Right cardiac atrium (tissue), 5 donors: ENCODE measurements around the gene MYOM1. TPM values are rescaled to one million over a fixed set of nuclear protein-coding genes. Genes with fewer than 3 reads are reported as not detected.

ENCODE experiments used
- ATAC-seq, 2 donors: fragments of 200-7000 bp; cut with Tn5 transposase; one replicate each; pipeline versions ENCODE4 v1.8.0 to v1.9.1; 2020; ENCODE audit warnings: moderate library complexity in 2 of 2, mild to moderate bottlenecking in 1 of 2
- DNase-seq, 3 donors: peaks; one replicate each; pipeline ENCODE4 v3.0.0-alpha.2; 2020
- H3K27ac ChIP-seq: one replicate; pipeline ENCODE4 v1.5.1; 2013; ENCODE audit warnings: mild to moderate bottlenecking, low read length, control low read depth, moderate library complexity
- H3K27me3 ChIP-seq: one replicate; pipeline ENCODE4 v1.6.1; 2013; ENCODE audit not compliant: control insufficient read depth, insufficient read depth
- H3K4me1 ChIP-seq: one replicate; pipeline ENCODE4 v1.6.1; 2013; ENCODE audit warnings: low read length; ENCODE audit not compliant: control insufficient read depth, insufficient read depth
- H3K4me3 ChIP-seq: one replicate; pipeline ENCODE4 v1.5.1; 2013; ENCODE audit warnings: low read length, control low read depth
- H3K9me3 ChIP-seq: one replicate; pipeline ENCODE4 v1.6.1; 2013; ENCODE audit warnings: low read length; ENCODE audit not compliant: control insufficient read depth
- WGBS: extraction: QIAGEN DNeasy Blood & Tissue Kit; methylation state at CpG from one replicate; pipeline ENCODE4 v1.1.7; 2013; 5-methylcytosine and 5-hydroxymethylcytosine counted together
- intact Hi-C, 4 donors: fragments of 100-400 bp; cut with DNase I; formaldehyde crosslinking; loops; one replicate each; pipeline versions ENCODE4 v1.11.0 to v1.14.0; 2022 to 2023
- long read RNA-seq, 4 donors: library from polyadenylated mRNA; unstranded; transcript quantifications; one replicate each; pipeline ENCODE4 v2.0.0, GENCODE V29; 2020 to 2021
- polyA plus RNA-seq: library from polyadenylated mRNA; stranded (reverse); fragments of 200-250 nt; gene quantifications from one replicate; pipeline ENCODE4 v1.2.3, GENCODE V29; 2013
- total RNA-seq, 4 donors: library from RNA; stranded (reverse); fragmentation: NEBNext Ultra II Directional; extraction: Animal tissue kit (Norgen Biotek cat#: 25700); gene quantifications; one replicate each; pipeline ENCODE4 v1.2.1, GENCODE V29; 2021
- donor health status: healthy with polysubstance abuse.
- donor health status: DM: no; HTN: yes; CAD: no.
- donor health status: DM: no; HTN: no; CAD: no.
- donor health status: DM: no; HTN: yes; CAD: no; lungs with severe emphysema.
- donor health status: DM: yes; HTN: yes; CAD: no.

Gene MYOM1
- total RNA-seq: 100 to 1,000 TPM; 337 to 479 (median 357) TPM
- 177 TPM for polyA plus RNA-seq
- long read RNA-seq, donor 1, full-length matches to known transcripts: 38 of 326 reads
- long read RNA-seq, donor 1, partial matches to known transcripts: 269 of 326 reads
- long read RNA-seq, donor 1, other reads (novel, unspliced or antisense): 19 of 326 reads
- long read RNA-seq, donor 2, full-length matches to known transcripts: 16 of 100 reads
- long read RNA-seq, donor 2, partial matches to known transcripts: 78 of 100 reads
- long read RNA-seq, donor 2, other reads (novel, unspliced or antisense): 6 of 100 reads
- long read RNA-seq, donor 3, full-length matches to known transcripts: 198 of 805 reads
- long read RNA-seq, donor 3, partial matches to known transcripts: 550 of 805 reads
- long read RNA-seq, donor 3, other reads (novel, unspliced or antisense): 57 of 805 reads
- long read RNA-seq, donor 4, full-length matches to known transcripts: 37 of 205 reads
- long read RNA-seq, donor 4, partial matches to known transcripts: 151 of 205 reads
- long read RNA-seq, donor 4, other reads (novel, unspliced or antisense): 17 of 205 reads

- intact Hi-C loops: no loop called here
- peak within 1 kb of the TSS; percentile 96 for H3K27ac ChIP-seq
- WGBS: 42% methylated on average over 9 of the region's 9 CpGs
- H3K27me3 ChIP-seq: no peaks in the 10 kb centered on the region
- H3K4me3 ChIP-seq: peak within 1 kb of the TSS; percentile 86
- peak; percentile 68 to 76 for ATAC-seq
- no peak for DNase-seq
- no peaks in the 10 kb centered on the region for H3K9me3 ChIP-seq
- peaks cover 1% of the 10 kb centered on the region for H3K4me1 ChIP-seq
Observed at GRCh38 chr18:3219631-3220335, at the start of gene MYOM1. TSS of gene MYOM1 (minus strand) at chr18:3219968. CDS start at chr18:3215223, 4,745 bp downstream.

- Histone ChIP-seq H3K4me3 (no peak overlapping the region), H3K9me3 (no peaks in the 10 kb centered on the region), H3K27ac (no peak overlapping the region), H3K27me3 (no peaks in the 10 kb centered on the region), H3K4me1 (peaks cover 15% of the 10 kb centered on the region)
- ATAC-seq (peak in 1 of 2 donors; percentile 34), DNase-seq (no peak)
- intact Hi-C loops: no loop called here
- WGBS: 62% methylated on average over 4 of the region's 4 CpGs
Observed at GRCh38 chr18:3269241-3269913, 49.6 kb upstream of the MYOM1 start.

DNA sequence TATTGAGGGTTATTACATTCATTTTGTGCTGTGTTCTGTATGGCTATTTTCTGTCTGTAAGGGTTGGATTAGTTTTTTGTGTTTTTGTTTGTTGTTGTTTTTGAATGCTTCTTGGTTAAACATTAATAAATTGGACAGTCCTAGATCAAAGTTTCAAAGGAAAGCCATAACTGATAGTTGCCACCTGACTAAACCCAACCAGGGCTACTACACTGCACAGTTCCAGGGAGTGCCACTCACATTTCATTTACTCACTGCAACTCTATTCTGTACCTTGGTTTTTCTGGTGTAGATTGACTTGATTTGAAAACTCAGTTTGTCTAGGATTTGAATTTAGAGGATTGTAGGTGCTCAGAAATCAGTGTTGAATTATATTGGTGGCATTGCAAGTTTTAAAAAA is 48.5 kb upstream of the MYOM1 start:
- intact Hi-C loops: no loop called here
- H3K27ac ChIP-seq: peak overlapping the region; percentile 38
- no peaks in the 10 kb centered on the region for H3K27me3 ChIP-seq
- peaks cover 17% of the 10 kb centered on the region for H3K4me1 ChIP-seq
- no peak overlapping the region for H3K4me3 ChIP-seq
- DNase-seq (no peak), ATAC-seq (no peak)
- no peaks in the 10 kb centered on the region for H3K9me3 ChIP-seq

GRCh38 chr18:3266062-3266608 is 46.4 kb upstream of the MYOM1 start:
- no peaks in the 10 kb centered on the region for H3K27me3 ChIP-seq
- 48% methylated on average over 7 of the region's 7 CpGs for WGBS
- peak in 1 of 3 donors; percentile 30 for DNase-seq
- no peak overlapping the region for H3K4me3 ChIP-seq
- intact Hi-C loops: no loop called here
- peaks cover 16% of the 10 kb centered on the region for H3K4me1 ChIP-seq
- ATAC-seq: no peak
- H3K27ac ChIP-seq: no peak overlapping the region
- no peaks in the 10 kb centered on the region for H3K9me3 ChIP-seq

DNA sequence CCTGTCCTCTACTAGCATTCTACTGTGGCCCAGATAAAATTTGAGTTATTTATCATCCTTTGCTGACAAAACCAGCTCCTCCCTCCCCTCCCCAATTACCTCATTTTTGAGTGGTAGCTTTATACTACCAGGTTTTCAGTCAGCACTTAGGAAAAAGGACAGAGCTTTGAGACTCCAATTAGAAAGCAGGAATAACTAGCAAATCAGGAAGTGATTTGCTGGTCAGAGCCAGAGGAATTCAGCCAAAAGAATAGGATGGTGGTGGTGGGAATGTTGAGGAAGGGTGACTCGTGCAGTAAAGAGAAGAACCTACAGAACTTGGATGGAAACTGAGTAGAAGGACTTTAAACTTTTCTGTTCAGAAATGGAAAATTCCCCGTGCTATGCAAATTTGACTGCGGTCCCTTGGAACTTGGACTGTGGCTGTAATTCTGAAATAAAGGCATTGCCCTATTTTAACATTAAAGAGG is 45.8 kb upstream of the MYOM1 start:
- Histone ChIP-seq H3K27ac (no peak overlapping the region), H3K27me3 (no peaks in the 10 kb centered on the region)

DNA sequence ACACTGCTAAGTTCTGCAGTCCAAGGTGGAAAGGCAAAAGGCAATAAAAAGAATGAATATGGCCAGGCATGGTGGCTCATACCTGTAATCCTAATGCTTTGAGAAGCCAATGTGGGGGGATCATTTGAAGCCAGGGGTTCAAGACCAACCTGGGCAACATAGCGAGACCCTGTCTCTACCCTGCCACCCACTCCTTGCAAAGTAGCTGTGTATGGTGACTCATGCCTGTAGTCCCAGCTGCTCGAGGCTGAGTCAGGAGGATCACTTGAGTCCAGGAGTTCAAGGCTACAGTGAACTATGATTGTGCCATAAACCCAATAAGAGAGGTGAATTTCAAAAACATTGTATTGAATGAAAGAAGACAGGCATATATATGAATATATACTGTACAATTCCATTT is 44.6 kb upstream of the MYOM1 start:
- H3K4me3 ChIP-seq: no peak overlapping the region
- H3K4me1 ChIP-seq: peaks cover 16% of the 10 kb centered on the region
- WGBS: 70% methylated on average over 2 of the region's 2 CpGs
- H3K27ac ChIP-seq: no peak overlapping the region
- intact Hi-C loops: no loop called here
- ATAC-seq: no peak
- no peaks in the 10 kb centered on the region for H3K27me3 ChIP-seq
- DNase-seq: no peak
- H3K9me3 ChIP-seq: no peaks in the 10 kb centered on the region

More for the DNA sequence above, 45.8 kb upstream of the MYOM1 start:
- Histone ChIP-seq H3K9me3 (no peaks in the 10 kb centered on the region), H3K4me1 (peaks cover 16% of the 10 kb centered on the region), H3K4me3 (no peak overlapping the region)
- 61% methylated on average over 3 of the region's 3 CpGs for WGBS
- intact Hi-C loops: no loop called here
- DNase-seq (no peak), ATAC-seq (no peak)

DNA sequence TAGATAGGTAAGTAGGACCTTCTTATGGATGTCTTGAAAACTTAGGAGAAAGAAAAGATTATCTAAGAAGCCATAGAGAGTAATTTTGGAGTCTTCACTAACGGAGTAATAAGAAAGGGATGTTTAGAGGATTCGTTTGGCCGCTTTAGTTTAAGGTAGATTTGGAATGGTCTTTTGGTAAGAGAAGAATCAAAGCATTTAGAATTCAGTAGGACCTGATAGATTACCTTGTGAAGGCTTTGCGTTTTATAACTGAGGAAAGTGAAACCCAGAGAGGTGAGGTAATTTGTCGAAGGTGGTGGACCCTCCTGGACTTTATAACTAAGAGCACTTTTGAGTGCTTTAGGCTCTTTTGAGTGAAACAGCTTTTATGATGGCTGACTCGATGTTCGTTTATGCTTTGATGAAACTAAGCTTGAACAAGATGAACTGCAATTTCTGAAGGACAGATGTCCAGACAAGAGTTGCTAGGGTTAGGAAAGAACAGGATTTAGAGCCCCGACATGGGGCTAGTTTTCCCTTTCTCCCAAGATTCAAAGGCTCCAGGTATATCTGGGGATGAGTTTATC is 43.4 kb upstream of the MYOM1 start:
- Histone ChIP-seq H3K9me3 (no peaks in the 10 kb centered on the region), H3K4me1 (peaks cover 13% of the 10 kb centered on the region), H3K27me3 (no peaks in the 10 kb centered on the region), H3K27ac (peak overlapping the region; percentile 92), H3K4me3 (peak overlapping the region; percentile 69)
- 23% methylated on average over 8 of the region's 8 CpGs for WGBS
- DNase-seq: no peak
- intact Hi-C loops: no loop called here
- no peak for ATAC-seq

DNA sequence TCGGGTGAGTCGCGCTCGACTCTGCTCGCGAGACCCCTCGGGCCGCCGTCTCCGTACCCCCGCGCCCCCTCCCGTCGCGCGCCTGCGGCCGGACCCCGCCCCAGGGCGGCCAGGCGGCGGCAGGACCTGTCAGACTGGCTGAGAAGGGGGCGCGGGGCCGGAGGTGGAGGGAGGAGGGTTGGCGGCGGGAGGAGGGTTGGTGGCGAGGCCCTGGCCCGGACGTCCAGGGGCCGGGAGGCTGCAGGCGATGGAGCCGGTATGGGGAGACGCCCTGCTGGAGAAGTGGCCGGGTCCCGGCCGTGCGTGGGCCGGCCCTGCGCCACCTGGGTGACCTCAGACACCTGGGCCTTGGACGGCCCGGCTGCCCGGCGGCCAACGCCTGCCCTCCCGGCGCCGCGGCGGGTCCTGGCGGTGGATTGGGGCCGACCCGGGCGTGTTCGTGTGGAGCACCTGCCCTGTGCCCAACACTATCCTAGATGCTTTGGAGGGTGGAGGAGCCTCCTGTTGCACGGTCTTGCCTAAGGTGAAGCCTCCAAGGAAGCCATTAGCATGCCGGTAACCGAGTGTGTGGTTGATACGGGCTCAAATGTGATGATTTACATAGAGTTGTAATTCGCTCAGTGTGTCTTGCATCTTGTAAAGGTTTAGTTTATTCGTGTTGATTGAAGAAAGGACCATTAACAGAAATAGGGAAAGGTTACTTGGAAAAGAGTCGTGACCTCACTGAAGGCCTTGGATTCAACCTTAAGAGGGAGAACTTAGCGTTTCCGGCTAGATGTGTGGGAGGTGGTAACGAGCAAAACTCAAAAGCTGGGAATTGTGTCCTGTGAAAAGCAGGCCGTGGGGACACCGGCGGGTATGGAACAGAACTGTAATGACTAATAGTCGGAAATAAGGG is 42.7 kb upstream of the MYOM1 start:
- ATAC-seq (peak; percentile 31 to 71), DNase-seq (peak in 2 of 3 donors; percentile 67 to 71)
- Histone ChIP-seq H3K27ac (peak overlapping the region; percentile 92), H3K4me1 (peaks cover 13% of the 10 kb centered on the region), H3K9me3 (no peaks in the 10 kb centered on the region), H3K27me3 (no peaks in the 10 kb centered on the region), H3K4me3 (peak overlapping the region; percentile 69)
- intact Hi-C loops: no loop called here
- under 1% methylated on average over 69 of the region's 69 CpGs for WGBS

GRCh38 chr18:3261373-3262233 is 41.8 kb upstream of the MYOM1 start, which contains the start of gene MYL12B:
TSS of gene MYL12B (plus strand) at chr18:3262133. CDS start at chr18:3272899, 10,766 bp downstream.
- Histone ChIP-seq H3K27me3 (no peaks in the 10 kb centered on the region), H3K27ac (peak within 1 kb of the TSS; percentile 92), H3K4me1 (peaks cover 13% of the 10 kb centered on the region), H3K9me3 (no peaks in the 10 kb centered on the region), H3K4me3 (peak within 1 kb of the TSS; percentile 69)
- DNase-seq (peak; percentile 84 to 94 (median 93)), ATAC-seq (peak; percentile 94 to 95)
- under 1% methylated on average over 84 of the region's 84 CpGs for WGBS
- intact Hi-C loops: no loop called here
